DMS 273 (cell line): ENCODE results near the gene OR2V2.

Experiments
- DNase-seq: peaks from one replicate; lab custom pipeline; 2025; ENCODE audit not compliant: unreplicated experiment; lab: John Stamatoyannopoulos, UW

Gene OR2V2

DNA sequence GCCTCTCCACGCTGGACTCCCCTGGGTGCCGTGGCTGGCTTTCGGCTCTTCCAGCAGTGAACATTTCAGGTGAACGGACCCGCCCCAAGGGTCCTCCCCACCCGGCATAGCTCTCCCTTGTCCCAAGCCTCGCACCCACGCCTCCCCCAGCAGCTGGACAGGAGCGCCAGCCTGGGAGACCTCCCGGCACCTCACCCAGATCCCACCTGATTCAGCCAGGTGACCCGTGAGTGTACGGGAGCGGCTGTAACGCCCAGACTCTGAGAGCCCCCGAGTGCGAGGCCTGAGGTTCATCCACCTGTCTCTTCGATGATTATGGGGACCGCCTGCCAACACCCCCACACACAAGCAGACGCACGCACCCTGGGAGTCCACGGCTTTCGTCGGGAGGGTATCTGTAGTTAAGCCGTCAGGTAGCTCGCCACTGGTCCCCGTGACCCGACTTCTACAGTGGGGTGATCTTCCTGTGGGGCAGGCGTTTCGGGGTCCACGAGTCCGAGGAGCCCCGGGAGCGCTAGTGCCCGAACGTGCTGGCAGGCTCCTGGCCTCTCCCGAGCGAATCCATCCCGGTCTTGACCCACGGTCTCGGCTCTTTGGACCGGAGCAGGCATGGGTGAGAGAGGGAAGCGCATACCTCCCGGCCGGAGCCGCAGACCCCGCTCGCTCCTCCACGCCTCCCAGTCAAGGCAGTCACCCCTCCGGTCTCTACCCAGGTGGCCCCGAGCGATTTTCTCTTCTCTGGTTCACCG, 42.8 kb downstream of the OR2V2 start:
- no peak for DNase-seq

DNA sequence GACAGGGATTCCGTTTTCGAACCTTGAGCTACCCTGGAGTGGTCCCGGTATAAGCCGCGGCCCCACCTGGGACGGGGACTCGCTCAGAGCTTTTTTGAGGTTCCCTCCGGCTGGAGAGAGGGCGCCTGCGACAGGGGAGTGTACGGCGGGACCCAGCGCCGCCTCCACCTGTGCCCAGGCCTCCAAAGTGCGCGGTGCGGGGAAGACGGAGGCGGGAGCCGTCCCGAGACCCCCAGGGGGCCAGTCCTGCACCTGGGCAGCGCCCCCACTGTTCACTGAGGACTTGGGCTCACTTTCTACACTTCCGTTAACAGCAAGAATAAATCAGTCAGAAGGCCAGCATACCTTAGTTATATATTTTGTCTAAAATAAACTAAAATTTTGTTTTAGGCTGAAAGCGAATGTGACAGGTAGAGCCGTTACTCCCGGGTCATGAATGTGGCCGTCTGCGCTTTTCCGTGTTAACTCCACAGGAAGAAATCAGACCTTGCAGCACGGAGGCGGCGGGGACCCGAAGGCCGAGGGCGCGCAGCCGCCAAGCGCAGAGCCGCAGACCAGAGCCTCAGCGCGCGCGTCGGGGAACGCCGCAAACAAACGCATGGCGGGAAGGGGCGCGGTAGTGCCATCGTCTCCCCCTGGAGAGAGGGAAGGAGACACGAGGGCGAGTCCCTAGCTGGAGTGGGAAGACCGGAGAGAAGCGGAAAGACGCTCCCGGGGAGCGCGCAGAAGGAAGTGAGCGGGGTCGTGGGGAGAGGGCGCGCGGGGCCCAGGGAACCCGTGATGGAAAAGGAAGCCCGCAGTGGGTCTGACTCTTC, 43.5 kb downstream of the OR2V2 start:
- DNase-seq, result no peak

DNA sequence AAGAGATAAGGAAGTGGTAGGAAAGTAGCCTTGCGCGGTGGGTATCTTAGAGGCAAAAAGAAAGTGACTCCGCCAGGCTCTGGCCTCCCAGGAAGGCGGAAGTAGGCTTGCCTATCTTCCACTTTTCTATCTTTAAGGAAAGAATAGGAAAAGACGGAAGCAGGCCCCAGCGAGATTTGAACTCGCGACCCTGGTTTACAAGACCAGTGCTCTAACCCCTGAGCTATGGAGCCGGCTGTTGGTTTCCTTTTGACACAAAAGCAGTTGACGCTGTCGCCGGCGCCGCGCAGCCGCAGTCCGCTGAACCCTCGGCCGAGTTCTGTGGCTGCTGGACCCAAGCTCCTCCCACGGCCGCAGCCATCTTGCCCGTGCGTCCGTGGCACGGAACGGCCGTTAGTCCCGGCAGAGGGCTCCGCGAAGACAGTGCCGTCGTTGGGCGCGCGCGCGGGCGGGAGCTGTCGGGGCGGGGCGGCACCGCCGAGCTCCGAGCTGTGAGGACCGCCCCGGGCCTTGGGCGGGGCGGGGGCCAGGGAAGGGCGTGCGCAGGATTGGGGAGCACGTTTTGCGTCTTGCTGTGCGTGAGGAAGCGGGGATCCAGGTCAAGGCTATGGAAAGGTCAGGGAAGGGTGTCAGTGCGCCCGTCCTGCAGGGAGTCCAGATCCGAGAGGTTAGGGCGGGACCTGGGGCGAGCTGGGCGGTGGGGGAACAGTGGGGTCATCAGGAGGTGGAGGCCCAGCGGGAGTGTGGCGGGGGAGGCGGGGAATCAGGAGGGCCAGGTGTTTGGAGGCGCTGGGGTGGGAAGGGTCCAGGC, 44.3 kb downstream of the OR2V2 start:
- no peak for DNase-seq

DNA sequence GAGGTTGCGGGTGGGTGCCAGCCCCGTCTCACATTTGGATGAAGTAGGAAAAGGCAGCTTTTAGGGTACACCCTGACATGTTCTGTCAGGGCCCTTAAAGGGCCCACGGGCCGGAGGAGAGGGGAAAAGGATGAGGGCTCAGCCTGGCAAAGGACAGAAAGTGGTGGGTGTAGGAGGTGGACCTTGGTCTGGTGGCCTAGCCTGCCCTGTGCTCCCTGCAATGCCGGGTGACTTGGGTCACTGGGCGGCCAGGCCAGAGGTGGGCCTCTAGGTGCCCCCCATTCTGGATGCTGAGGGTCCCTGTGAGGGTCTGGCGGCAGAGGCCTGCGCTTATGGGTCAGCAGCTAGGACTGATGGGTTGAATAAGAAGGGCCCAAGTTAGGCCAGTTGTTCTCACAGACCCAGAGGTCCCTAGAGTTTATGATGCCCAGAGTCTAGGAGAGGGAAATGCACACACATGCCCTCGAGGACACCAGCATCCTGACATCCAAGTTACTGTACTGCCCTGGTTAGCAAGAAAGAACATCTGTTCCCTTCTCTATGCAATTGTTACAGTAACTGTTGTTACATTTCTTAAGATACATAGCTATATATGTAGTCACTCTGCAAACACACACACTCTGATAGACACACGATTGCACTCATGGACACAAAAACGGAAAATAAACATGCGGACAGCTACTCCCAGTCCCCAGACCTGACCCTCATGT, 45.1 kb downstream of the OR2V2 start:
- no peak for DNase-seq

DNA sequence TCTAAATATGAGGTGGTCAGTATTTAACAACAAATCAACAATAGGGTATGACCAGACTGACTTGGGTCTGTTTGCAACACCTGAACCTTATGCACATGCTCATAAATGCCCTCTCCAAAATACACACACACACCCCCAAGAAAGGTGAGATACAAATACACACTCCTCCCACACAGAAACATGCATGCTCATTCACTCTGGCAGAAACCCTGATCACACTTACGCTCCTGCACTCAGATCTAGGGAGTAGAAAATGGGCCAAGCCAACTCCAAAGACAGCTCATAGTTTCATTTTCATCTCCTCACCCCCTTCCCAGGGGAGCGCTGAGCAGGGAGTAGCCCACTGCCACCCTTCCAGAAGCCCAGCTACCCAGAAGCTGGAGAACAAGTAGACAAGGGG, 46.3 kb downstream of the OR2V2 start:
- DNase-seq, result no peak

DNA sequence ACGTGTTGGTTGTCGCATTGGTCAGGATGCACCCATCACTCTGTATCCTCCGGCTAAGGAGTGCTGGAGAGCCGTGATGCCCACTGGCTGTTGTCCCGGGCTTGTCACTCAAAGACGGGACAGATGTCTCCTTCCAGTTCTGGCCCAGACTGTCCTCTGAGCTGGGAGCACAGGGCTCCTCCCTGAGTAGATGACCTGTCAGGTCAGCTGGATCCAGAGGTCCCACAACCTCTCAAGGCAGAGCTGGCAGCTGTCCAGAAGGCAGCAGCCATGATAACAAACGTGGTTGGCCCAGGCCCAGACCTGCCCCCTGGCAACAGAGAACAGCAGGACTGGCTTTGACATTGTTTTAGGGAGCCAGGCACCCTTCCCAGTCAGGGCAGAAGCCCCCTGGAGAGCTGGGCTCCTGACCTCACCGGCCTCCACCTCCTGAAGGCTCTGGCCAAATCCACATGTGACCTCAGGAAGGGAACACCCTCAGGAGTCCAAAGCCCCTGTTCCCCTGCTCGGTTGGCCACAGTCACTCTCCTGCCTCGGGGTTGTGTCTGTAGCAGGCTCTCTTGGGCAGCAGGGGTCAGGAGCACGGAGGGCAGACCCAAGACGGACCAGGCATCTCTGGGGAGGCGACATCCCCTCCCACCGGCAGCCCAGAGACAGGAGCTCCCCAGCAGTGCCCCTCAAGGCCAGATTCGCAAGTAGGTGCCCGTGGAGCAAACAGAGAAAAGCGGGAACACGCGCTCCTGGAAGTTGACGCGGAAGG, 47.3 kb downstream of the OR2V2 start:
- DNase-seq, result no peak

DNA sequence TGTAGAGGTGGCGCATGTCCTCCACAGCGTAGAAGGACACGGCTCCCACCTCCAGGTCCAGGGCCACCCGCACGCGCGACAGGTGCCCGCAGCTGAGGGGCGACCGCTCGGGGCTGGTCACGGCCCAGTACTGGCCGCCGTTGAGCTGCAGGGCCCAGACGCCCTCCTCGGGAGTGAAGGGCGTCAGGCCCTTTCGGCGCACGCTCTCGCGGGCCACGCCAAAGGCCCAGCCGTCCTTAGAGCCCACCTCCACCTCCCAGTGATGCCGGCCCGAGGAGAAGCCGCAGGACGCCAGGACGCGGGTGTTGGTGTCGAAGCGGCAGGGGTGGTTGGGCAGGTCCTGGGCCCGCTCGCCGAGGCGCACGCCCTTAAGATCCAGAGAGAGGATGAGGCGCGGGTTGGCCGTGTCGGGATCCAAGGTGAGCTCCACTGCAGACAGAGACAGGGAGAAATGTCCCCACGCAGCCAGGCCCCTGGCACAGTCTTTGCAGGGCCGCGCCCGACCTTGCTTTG, 47.9 kb downstream of the OR2V2 start:
- no peak for DNase-seq

DNA sequence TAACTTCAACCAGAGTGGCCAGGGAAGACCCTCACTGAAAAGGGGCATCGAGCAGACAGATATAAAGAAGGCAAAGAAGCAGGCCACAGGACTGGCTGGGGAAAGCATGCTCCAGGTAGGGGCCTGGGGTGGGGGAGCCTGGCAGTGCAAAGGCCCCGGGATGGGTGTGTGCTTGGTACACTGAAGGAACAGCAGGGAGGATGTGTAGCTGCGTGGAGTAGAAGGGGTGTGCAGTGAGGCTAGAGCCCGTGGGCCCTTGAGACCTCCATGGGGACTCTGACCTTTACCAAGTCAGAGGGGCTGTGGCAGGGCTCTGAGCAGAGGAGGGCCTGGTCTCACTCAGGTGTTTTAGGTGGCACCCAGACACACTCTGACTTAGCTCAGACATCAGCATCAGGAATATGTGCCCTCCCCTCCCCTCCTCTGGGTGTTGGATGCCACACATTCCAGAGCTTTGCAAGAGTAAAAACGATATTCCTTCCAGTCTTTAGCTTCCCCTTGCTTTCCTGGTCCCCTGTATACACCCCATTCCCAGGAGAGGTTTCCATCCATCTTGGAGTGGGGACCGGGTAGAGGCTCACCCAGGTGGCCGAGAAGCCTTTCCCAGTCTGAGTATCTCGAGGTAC, 50.1 kb downstream of the OR2V2 start:
- DNase-seq, result no peak

DNA sequence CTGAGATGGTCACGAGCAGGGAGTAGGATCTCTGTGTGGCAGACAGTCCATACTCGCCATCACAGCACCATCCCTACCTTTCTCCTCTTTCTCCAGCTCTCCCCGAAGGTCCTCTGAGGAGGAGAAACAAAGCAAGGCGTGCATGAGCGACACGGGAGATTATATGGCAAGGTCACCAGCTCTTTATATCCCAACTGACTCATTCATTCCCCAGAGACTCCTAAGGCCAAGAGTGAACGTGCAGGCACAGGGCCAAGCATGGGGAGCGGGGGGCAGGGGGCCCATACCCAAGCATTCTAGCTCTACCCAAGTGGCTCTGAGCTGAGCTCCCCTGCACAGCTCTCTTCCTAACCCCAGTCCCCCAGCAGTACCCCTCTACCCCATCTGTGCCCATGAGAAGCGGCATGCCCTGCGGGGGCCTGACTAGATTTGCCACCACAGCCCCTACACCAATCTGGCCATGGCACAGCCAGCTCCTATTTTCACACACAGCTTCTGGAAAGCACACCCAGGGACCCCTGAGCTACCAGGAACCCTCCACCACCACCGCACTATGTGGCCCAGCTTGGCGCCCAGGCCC, 50.8 kb downstream of the OR2V2 start:
- DNase-seq, result no peak

DNA sequence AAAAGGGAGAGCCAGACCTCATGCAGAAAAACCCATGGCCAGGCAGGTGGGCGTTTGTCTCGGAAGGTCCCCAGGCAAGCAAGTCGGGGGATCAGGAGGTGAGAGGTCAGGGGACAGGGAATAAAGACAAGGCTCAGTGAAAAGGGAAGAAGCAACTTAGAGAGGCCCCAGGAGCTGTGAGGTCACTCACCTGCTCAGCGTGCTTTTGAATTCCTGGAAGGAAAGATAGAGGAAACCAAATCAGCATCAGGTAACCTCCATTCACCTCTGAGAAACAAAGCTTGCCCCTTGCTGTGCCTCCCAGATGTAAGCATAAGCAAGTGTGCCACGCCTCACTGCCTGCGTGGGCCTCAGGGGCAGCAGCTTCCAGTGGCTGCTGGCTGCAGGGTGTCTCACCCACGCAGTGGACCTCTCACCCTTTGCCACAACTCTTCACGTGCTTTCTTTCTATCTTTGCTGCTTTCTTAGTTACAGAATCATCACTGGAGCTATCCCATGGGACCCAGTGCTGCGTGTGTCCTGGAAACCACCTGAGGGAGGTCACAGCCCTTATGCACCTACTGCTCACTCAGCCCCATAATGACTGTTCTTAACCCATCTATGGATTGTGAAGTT, 51.6 kb downstream of the OR2V2 start:
- no peak for DNase-seq

DNA sequence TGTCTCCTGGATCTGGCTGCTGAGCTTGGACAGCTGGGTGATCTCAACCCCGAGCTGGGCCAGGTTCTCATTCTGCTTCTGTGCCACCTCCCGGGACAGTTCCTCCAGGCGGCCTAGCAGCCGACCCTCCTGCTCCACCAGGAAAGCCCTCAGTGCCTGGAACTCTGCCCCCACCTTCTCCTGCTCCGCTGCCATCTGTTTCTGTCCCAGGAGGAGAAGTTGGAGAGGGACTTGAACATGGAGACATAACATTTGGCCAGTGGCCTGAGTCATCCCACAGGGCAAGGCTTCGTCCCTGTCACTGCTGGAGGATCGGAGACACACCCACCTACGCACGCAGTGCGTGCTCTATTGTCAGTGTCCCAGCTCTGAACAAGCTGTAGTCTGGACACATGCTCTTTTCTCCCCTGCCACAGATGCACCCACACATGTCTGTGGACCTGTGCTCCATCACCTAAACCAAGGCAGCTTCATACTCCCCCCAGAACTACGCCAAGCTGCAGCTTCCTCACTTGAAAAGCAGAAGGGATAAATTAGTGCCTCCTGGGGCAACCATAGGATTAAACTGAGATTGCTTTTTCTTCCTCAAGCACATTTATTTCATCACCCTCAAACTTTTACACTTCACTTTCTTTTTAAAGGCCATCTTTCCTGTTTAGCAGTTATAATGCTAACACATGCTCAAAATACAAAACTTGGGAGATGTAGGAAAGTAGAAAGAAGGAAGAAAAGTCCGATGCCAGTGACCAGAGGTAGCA, 52.7 kb downstream of the OR2V2 start:
- no peak for DNase-seq

DNA sequence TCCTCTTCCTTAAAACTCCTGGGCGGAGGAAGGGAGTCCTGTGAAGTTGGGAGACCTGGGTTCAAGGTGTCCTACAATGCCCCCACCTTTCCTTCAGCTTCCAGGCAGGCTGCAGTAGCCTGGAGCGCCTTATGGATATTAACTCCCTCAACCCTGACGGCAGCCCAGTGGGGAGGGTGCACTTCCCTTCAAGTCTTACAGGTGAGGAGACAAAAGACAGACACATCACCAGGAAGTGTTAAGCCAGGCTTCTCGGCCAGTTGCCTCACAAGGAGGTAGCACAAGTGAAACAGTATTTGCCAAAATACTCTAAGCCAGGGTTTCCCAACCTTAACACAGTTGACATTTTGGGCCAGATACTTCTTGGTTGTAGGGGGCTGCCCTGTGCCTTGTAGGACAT, 53.4 kb downstream of the OR2V2 start:
- DNase-seq, result no peak

DNA sequence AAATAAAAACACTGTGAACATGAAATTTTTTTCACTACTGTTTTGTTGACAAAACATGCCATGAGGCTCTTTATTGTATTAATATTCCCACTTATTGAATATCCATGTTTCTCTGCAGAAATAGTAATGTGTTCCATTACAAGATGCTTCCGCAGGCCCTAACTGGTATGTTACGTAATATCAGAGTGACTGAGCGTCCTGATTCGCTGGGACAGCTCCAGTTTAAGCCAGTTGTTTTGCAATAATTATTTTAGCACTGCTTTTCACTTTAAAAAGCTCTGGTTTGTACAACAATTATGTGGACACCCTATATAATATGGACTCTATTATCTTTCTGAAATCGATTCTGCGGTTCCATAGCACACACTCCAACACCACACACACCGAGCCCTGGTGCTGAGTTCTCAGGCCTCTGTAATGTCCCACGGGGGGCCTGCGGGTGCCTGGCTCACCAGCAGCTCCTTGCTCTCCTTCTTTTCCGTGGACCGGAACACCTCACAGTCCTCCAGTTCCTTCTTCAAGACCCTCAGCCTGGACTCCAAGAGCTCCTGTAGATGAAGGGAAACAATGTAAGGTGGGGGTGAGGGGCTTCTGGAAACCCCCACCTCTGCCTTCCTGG, 55.8 kb downstream of the OR2V2 start:
- DNase-seq, result no peak

DNA sequence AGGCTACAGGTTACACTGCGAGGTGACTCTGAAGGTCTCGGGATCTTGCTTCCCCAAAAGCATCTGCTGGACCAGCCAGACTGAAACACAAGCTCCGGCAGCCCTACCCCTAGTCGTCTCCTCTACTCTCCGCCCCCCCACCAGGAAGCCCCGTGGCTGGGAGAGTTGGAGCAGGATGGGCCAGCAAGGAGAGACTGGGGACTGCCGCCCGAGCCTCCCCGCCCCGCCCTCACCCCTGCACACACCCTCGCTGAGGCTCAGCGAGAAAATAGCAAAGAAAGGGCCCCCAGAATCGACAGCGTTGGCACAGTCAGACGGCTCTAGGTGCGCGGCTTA, 56.4 kb downstream of the OR2V2 start:
- no peak for DNase-seq

DNA sequence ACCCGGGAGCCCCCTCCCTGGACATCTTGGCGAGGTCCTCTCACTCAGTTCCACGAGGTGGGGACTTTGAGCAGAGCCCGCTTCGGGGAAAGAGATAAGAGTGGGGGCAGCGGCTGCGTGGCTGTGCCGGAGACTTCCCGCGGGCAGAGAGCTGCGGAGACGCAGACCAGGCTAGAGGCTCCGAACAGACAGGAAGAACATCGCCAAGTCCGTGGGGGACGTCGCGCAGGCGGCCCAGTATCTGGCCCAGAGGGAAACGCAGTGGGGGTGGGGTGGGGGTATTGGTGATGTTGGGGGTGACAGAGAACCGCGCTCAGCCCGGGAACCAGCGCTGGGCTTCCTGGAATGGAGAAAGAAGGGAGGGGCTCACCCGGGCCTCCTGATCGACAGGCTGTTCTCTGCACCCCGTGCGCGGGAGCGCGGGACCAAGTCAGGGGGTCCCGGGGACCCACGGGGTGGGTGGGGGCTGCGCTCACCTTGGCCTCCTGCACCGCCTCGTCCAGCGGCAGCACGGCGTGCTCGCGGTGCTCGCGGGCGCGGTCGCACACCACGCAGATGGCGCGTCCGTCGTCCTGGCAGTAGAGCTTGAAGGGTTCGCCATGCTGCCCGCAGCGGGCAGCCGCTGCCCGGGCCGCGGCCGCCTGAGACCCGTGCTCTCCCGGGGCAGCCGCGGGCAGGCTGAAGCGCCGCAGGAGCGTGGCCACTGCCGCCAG, 56.9 kb downstream of the OR2V2 start:
- no peak for DNase-seq

DNA sequence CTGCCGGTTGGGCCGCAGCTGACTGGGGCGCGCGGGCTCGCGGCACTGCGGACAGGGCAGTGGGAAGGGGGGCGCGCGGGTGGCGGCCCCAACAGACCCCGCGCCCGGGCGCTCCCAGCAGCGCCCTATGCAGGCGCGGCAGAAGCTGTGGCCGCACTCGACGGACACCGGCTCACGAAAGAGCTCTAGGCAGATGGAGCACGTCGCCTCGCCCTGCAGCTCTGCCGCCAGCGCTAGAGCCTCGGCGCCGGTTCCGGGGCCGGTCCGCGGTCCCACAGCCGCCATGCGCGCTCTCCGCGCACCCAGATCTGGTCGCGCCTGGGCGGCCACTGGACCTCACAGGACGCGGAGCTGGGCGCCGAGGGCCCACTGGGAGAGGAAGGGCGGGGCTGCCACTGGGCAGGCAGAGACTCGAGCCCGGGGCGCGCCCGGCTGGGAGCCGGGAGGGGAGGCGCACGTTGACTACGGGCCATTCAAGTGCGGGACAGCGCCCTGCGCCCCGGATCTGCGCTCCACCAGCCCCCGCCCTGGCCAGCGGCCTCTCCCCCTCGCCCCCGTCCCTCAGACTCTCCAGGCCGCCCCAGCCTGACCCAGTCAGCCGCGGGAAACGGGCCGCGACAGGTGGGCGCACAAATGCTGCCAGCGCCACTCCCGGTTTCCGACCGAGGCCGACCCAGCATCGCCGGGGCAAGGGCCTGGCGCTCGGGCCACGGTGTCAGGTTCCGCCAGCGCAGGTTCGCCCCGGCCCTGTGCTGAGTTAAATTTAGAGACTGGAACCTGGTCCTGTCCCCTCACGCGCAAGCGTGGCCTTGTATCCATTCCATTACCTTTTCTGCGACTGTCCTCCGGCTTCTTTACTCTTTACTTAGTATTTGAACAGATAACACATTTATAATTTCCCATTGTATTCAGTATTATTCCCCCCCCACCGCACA, 57.7 kb downstream of the OR2V2 start, which contains the start of gene TRIM7:
Gene TRIM7 (minus strand): TSS at position 371 of the 935 bp plus-strand sequence. CDS start 86 bp downstream, at position 285.
- DNase-seq, result no peak
